Omental fat pad (tissue), 4 donors: Measurements from ENCODE around the gene SYNE2. TPM values are rescaled to one million over a fixed set of nuclear protein-coding genes. Genes with fewer than 3 reads are reported as not detected.

Experiments
- ATAC-seq: fragments of 150-250 bp; one replicate; pipeline ENCODE4 v1.9.1; 2016; ENCODE audit warnings: mild to moderate bottlenecking, moderate library complexity; ENCODE audit not compliant: low FRiP score
- DNase-seq: peaks from one replicate; pipeline ENCODE4 v3.0.0-alpha.2; 2019; ENCODE audit warnings: low spot score
- CTCF ChIP-seq, 3 donors: fragments of 450-650 bp; IDR thresholded peaks; one replicate each; pipeline ENCODE4 v1.5.1; 2016 to 2017; ENCODE audit warnings: antibody characterized with exemption in 3 of 3, mild to moderate bottlenecking in 3 of 3, moderate library complexity in 2 of 3
- total RNA-seq, 4 donors: library from RNA; depleted of rRNA; stranded (reverse); fragments of >200 nt; gene quantifications; one replicate each; pipeline ENCODE4 v1.1.0, GENCODE V29; 2016

SYNE2 gene
- total RNA-seq, 4 donors from 2014 or later, result 162 to 274 (median 207) TPM

DNA sequence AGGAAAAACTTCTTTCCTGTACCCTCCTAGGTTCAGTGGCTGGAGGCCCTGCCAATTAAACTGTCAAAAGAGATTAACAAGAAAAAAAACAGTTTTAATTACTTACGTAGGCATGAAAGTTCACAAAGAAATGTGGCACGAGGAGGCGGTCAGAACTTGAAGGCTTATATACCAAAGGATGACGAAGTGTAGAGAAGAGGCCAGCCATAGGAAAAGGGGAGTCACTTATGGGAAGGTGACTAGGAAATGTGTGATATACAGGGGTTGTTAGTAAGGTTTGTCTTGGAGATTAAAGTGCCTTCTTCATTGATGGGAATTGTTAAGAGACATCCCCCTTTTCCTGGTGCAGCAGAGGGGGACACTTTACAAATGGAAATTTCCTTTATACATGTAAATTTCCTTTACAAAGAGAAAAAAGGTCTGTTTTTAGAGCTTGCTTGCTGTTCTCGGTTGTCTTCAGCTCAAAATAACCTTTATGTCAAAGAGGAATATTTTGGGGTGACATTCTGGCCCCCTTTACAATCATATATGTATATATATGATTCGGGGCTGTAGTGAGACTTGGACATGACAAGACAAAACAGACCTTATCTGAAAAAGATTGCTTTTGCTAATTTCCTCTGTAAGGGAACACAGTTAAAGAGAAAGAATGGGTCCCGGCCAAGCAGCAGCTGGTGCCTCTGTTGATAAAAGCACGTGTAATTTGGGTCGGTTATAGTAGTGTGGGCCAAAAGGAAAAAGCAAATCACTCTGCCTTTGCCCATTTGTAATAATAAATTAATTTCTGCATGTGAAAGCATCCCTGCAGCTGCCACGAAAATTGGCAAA, 38.6 kb downstream of the SYNE2 start:
- TF ChIP-seq CTCF (IDR thresholded peaks at IDR 0.05), result no peak
- ATAC-seq, result no peak
- DNase-seq, result no peak

DNA sequence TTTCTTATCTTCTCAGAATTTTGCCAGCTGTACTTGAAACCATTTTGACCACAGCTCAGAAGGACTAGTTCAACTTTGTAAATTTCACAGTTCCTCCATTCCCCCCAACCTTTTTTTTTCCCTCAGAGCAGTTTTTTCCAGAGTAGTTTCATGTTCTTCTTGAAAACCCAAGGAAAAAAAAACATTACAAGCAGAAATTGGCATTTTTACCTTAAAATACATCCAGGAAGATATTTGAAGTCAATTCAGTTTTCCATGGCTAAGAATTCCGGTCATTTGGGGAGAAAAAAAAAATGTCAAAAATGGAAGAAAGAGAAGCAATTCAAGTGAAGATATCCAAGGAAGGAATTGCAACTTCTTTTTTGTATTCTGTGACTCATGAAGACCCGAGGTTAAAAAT, 39.5 kb downstream of the SYNE2 start:
- no peak for DNase-seq
- ATAC-seq, result no peak
- TF ChIP-seq CTCF (IDR thresholded peaks at IDR 0.05), result no peak

DNA sequence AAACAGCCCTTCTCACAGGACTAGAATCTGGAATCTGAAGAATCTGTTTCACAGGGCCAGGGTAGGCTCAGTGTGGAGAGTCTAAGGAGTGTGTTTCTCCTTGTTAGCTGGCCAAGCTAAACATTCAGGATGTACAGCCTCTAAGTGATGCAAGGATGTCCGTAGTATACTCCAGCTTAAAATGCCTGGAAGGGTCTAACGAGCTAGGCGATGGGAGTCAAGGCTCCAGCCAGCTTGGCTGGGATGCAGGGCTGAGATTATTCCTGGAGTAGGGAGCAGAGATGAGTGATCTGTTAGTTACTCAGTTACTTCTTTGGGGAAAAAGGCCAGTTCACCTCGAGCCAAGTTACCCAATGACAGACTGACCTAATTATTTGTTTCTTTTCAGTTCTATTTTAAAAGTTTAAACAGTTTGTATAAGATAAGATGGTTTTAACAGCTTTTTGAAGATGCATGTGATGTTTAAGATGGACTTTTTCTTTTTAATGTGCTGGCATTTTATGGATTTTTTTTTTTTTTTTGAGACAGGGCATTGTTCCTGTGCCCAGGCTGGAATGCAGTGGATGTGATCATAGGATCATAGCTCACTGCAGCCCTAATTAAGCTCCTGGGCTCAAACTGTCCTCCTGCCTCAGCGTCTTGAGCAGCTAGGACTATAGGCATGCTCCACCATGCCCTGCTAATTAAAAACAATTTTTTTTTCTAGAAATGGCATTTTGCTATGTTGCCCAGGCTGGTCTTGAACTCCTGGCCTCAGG, 41.1 kb downstream of the SYNE2 start:
- no peak for TF ChIP-seq CTCF (IDR thresholded peaks at IDR 0.05)
- ATAC-seq (peak; percentile 88), DNase-seq (no peak)

- TF ChIP-seq CTCF (IDR thresholded peaks at IDR 0.05), result no peak
- no peak for ATAC-seq
- DNase-seq, result no peak
These were observed 42.7 kb downstream of the SYNE2 start for GRCh38 chr14:63895510-63895909.

- TF ChIP-seq CTCF (IDR thresholded peaks at IDR 0.05), result no peak
- no peak for DNase-seq
- ATAC-seq, result peak; percentile 71
These were observed 43.5 kb downstream of the SYNE2 start for GRCh38 chr14:63896278-63896720.

- no peak for TF ChIP-seq CTCF (IDR thresholded peaks at IDR 0.05)
- DNase-seq, result no peak
- no peak for ATAC-seq
These were observed 44.9 kb downstream of the SYNE2 start for GRCh38 chr14:63897721-63898163.
